Body of pancreas (tissue), 4 donors: ENCODE results near the gene PRDM7. TPM values are rescaled to one million over a fixed set of nuclear protein-coding genes. Genes with fewer than 3 reads are reported as not detected.

Source experiments
- ATAC-seq: fragments of 150-250 bp; one replicate; pipeline ENCODE4 v1.9.1; 2016
- DNase-seq, 4 donors: peaks; one replicate each; pipeline ENCODE4 v3.0.0-alpha.2; 2019
- H3K27ac ChIP-seq, 4 donors: fragments of 200-600 bp; sonication (generic); 1 replicate in 3 of 4; 2 replicates in 1 of 4; pipeline versions ENCODE4 v1.5.1 to v1.6.1; 2016 to 2019; ENCODE audit warnings: mild to moderate bottlenecking in 1 of 4, mixed read lengths in 1 of 4, moderate library complexity in 1 of 4
- H3K27me3 ChIP-seq, 2 donors: fragments of 200-600 bp; sonication (generic); one replicate each; pipeline ENCODE4 v1.6.0; 2016; ENCODE audit warnings: mild to moderate bottlenecking in 1 of 2
- H3K36me3 ChIP-seq, 2 donors: fragments of 200-600 bp; sonication (generic); replicated peaks in 1 of 2; 2 replicates each; pipeline ENCODE4 v1.5.1; 2016; ENCODE audit warnings: low read depth in 2 of 2; ENCODE audit not compliant: insufficient read depth in 1 of 2
- H3K4me1 ChIP-seq: fragments of 200-600 bp; sonication (generic); one replicate; pipeline ENCODE4 v1.6.0; 2016
- H3K4me3 ChIP-seq, 2 donors: fragments of 200-600 bp; sonication (generic); 1 replicate in 1 of 2; 2 replicates in 1 of 2; pipeline ENCODE4 v1.5.1; 2016 to 2019
- H3K9me3 ChIP-seq, 3 donors: fragments of 200-600 bp; sonication (generic); 1 replicate in 2 of 3; 2 replicates in 1 of 3; pipeline ENCODE4 v1.5.1; 2016
- CTCF ChIP-seq, 7 experiments: fragments of 450-650 bp in 4 of 7; fragments of 200-600 bp in 3 of 7; sonication (generic) in 3 of 7; IDR thresholded peaks; one replicate each; pipeline ENCODE4 v1.5.1; 2016 to 2019; ENCODE audit warnings: antibody characterized with exemption in 7 of 7
- POLR2A ChIP-seq, 3 donors: fragments of 450-650 bp; IDR thresholded peaks; one replicate each; pipeline ENCODE4 v1.6.1; 2016; ENCODE audit warnings: antibody characterized with exemption in 3 of 3, mild to moderate bottlenecking in 2 of 3
- WGBS, 2 donors: methylation state at CpG; one replicate each; pipeline ENCODE4 v1.1.5; 2017; 5-methylcytosine and 5-hydroxymethylcytosine counted together
- intact Hi-C: fragments of 100-400 bp; cut with DNase I; formaldehyde crosslinking; loops from one replicate; pipeline ENCODE4 v1.15.1; 2023
- total RNA-seq, 2 donors: library from RNA; depleted of rRNA; stranded (reverse); fragments of >200 nt; gene quantifications; one replicate each; pipeline ENCODE4 v1.1.0, GENCODE V29; 2016

The PRDM7 gene
- total RNA-seq, 2 donors from 2014 or later: not detected

GRCh38 chr16:90033387-90033786, 43.7 kb downstream of the PRDM7 start:
- no peak overlapping the region for H3K4me3 ChIP-seq
- peaks cover 6 to 38% of the 10 kb centered on the region in 2 donors for H3K36me3 ChIP-seq
- H3K4me1 ChIP-seq: no peaks in the 10 kb centered on the region
- intact Hi-C loops: no loop called here
- no peak overlapping the region for H3K27ac ChIP-seq
- no peak for ATAC-seq
- no peaks in the 10 kb centered on the region for H3K27me3 ChIP-seq
- TF ChIP-seq CTCF (IDR thresholded peaks at IDR 0.05): no peak
- TF ChIP-seq POLR2A (IDR thresholded peaks at IDR 0.05): no peak
- DNase-seq: no peak
- WGBS, 2 donors: 84 to 88% methylated on average over 4 of the region's 4 CpGs
- H3K9me3 ChIP-seq: no peaks in the 10 kb centered on the region

- Histone ChIP-seq H3K27ac (no peak overlapping the region), H3K9me3 (no peaks in the 10 kb centered on the region), H3K4me1 (no peaks in the 10 kb centered on the region), H3K36me3 (peaks cover 4 to 34% of the 10 kb centered on the region in 2 donors), H3K27me3 (no peaks in the 10 kb centered on the region), H3K4me3 (no peak overlapping the region)
- ATAC-seq (no peak), DNase-seq (no peak)
- TF ChIP-seq POLR2A (IDR thresholded peaks at IDR 0.05) (no peak), CTCF (IDR thresholded peaks at IDR 0.05) (no peak)
- WGBS, 2 donors: 91 to 93% methylated on average over 8 of the region's 8 CpGs
- intact Hi-C loops: no loop called here
These were observed 44.3 kb downstream of the PRDM7 start for GRCh38 chr16:90032674-90033331.

GRCh38 chr16:90031931-90032673, 45.0 kb downstream of the PRDM7 start:
- 88 to 89% methylated on average over 9 of the region's 9 CpGs for WGBS, 2 donors
- TF ChIP-seq CTCF (IDR thresholded peaks at IDR 0.05) (no peak), POLR2A (IDR thresholded peaks at IDR 0.05) (peak in 1 of 3 donors; percentile 11)
- no peaks in the 10 kb centered on the region for H3K9me3 ChIP-seq
- ATAC-seq (peak; percentile 37), DNase-seq (no peak)
- H3K4me3 ChIP-seq: no peak overlapping the region
- peaks cover 0 to 30% of the 10 kb centered on the region in 2 donors for H3K36me3 ChIP-seq
- no peaks in the 10 kb centered on the region for H3K4me1 ChIP-seq
- no peaks in the 10 kb centered on the region for H3K27me3 ChIP-seq
- intact Hi-C loops: no loop called here
- H3K27ac ChIP-seq: no peak overlapping the region

- DNase-seq: no peak
- WGBS, 2 donors: 92 to 93% methylated on average over 19 of the region's 19 CpGs
- H3K27me3 ChIP-seq: no peaks in the 10 kb centered on the region
- no peak for ATAC-seq
- intact Hi-C loops: no loop called here
- H3K4me1 ChIP-seq: no peaks in the 10 kb centered on the region
- H3K27ac ChIP-seq: no peak overlapping the region
- no peaks in the 10 kb centered on the region for H3K9me3 ChIP-seq
- no peak for TF ChIP-seq POLR2A (IDR thresholded peaks at IDR 0.05)
- no peak for TF ChIP-seq CTCF (IDR thresholded peaks at IDR 0.05)
- peaks cover 0 to 25% of the 10 kb centered on the region in 2 donors for H3K36me3 ChIP-seq
- H3K4me3 ChIP-seq: no peak overlapping the region
These were observed 45.8 kb downstream of the PRDM7 start for GRCh38 chr16:90031186-90031930.
